ENCODE results near the gene CDK19. TPM values are rescaled to one million over a fixed set of nuclear protein-coding genes. Genes with fewer than 3 reads are reported as not detected.

Gene CDK19
- total and polyA plus RNA-seq, 2 of the 4 experiments (the other 2 are of a cell fraction) = 6.0 to 6.8 TPM

- H3K79me1 ChIP-seq (ENCODE audit: low read depth in 1 of 2, low read length in 2 of 2) = peaks cover 0 to 5% of the 10 kb centered on the region in 2 experiments; a peak in 2 of 4 replicates
- ChIA-PET CTCF (no interaction called here), POLR2A (ENCODE audit: unreplicated experiment) (no interaction called here)
- H4K5ac ChIP-seq (ENCODE audit: low read depth, low read length) = no peak overlapping the region
- H3K9me1 ChIP-seq (ENCODE audit: insufficient read depth, low read length) = 0 out of 2 replicates have a peak, but pooled peaks cover 4% of the 10 kb centered on the region
- H2AFZ ChIP-seq (replicated peaks; ENCODE audit: low read length, poor library complexity) = no peak overlapping the region
- no peak overlapping the region for H3K4me3 ChIP-seq (ENCODE audit: insufficient read depth, low read depth, low read length)
- no peak overlapping the region for H3K18ac ChIP-seq (ENCODE audit: low read depth, low read length)
- H3K4me2 ChIP-seq (ENCODE audit: low read depth, low read length) = no peak overlapping the region
- H3K9me3 ChIP-seq (ENCODE audit: control insufficient read depth, insufficient read depth, low read length) = no peaks in the 10 kb centered on the region
- no peak for DNase-seq
- no peak for ATAC-seq (ENCODE audit: low read depth)
- no peak overlapping the region for H3K23ac ChIP-seq (ENCODE audit: low read depth, low read length)
- H3K27ac ChIP-seq (ENCODE audit: insufficient read depth, low read length) = no peak overlapping the region
- no peak overlapping the region for H3K14ac ChIP-seq (replicated peaks; ENCODE audit: low read depth, low read length)
- no peak overlapping the region for H2BK20ac ChIP-seq (ENCODE audit: low read depth, low read length)
- H3K56ac ChIP-seq (ENCODE audit: extremely low read depth, insufficient read depth, low read length) = no peak overlapping the region
- no peak overlapping the region for H2BK15ac ChIP-seq (ENCODE audit: low read depth, low read length)
- no CpG with 5 or more reads among the region's 9 CpGs for WGBS, 2 experiments (ENCODE audit: extremely low coverage in 2 of 2, insufficient read length in 1 of 2)
- H4K8ac ChIP-seq (ENCODE audit: low read depth in 2 of 2, low read length in 2 of 2) = no peak overlapping the region
- H3K4ac ChIP-seq (ENCODE audit: low read depth, low read length) = no peak overlapping the region
- H2BK120ac ChIP-seq (ENCODE audit: low read depth, low read length) = no peak overlapping the region
- H4K20me1 ChIP-seq (ENCODE audit: insufficient read depth, low read length) = no peaks in the 10 kb centered on the region
- no peak overlapping the region for H2BK5ac ChIP-seq (ENCODE audit: low read depth, low read length, poor library complexity, severe bottlenecking)
- H4K91ac ChIP-seq (ENCODE audit: insufficient read depth, low read depth, low read length) = no peak overlapping the region
- no peak overlapping the region for H3K9ac ChIP-seq (ENCODE audit: low read depth, low read length)
- BruUV-seq (replicated peaks) = no TSS peak
- H3K27me3 ChIP-seq (ENCODE audit: control insufficient read depth, insufficient read depth, low read length) = no peaks in the 10 kb centered on the region
- H3K4me1 ChIP-seq (ENCODE audit: control insufficient read depth, insufficient read depth, low read length) = peaks cover 6% of the 10 kb centered on the region; the same call in 1 of the 2 replicates
- in situ Hi-C loops (cut with MboI; ENCODE audit: low sequenced_read_pairs) (no loop called here), intact Hi-C loops (cut with micrococcal nuclease) (no loop called here), dilution Hi-C loops (cut with HindIII; ENCODE audit: low sequenced_read_pairs, unreplicated experiment) (no loop called here)
- no peaks in the 10 kb centered on the region for H3K36me3 ChIP-seq (ENCODE audit: control insufficient read depth, insufficient read depth, low read length)
- no peak overlapping the region for H2AK5ac ChIP-seq (ENCODE audit: low read depth, low read length)
- no peak for TF ChIP-seq FOS (IDR thresholded peaks at IDR 0.05; ENCODE audit: low read depth, low read length)
- TF ChIP-seq POLR2A (IDR thresholded peaks at IDR 0.05; ENCODE audit: low read depth, low read length) = no peak
- no peak for TF ChIP-seq RFX5 (IDR thresholded peaks at IDR 0.05; ENCODE audit: low read depth, low read length)
- TF ChIP-seq CEBPB (IDR thresholded peaks at IDR 0.05; ENCODE audit: low read depth, low read length) = no peak
- no peak for TF ChIP-seq RAD21 (IDR thresholded peaks at IDR 0.05; ENCODE audit: low read length)
- TF ChIP-seq CTCF (conservative IDR thresholded peaks at IDR 0.05; ENCODE audit: low read depth, low read length) = no peak
- no peak for TF ChIP-seq SMC3 (IDR thresholded peaks at IDR 0.05; ENCODE audit: low read depth, low read length)
- no peak for TF ChIP-seq USF2 (IDR thresholded peaks at IDR 0.05; ENCODE audit: low read depth, low read length)
- no peak for TF ChIP-seq ELK1 (IDR thresholded peaks at IDR 0.05; ENCODE audit: borderline replicate concordance, low read depth, low read length)
- no peak for TF ChIP-seq MAFK (IDR thresholded peaks at IDR 0.05; ENCODE audit: low read depth, low read length)
- H2AK9ac ChIP-seq (replicated peaks; ENCODE audit: low read depth, low read length, poor library complexity) = no peak overlapping the region
Measured at GRCh38 chr6:110660066-110660655, 155.1 kb downstream of the CDK19 start.

Data from IMR-90 (cell line).